HepG2 (cell line): ENCODE measurements around the gene DPM2. TPM values are rescaled to one million over a fixed set of nuclear protein-coding genes. Genes with fewer than 3 reads are reported as not detected.

Source experiments
- PREB ChIP-seq: sonication (generic); formaldehyde crosslinking; IDR thresholded peaks from 2 replicates; pipeline ENCODE4 v1.4.0; 2020; ENCODE audit warnings: missing genetic modification reagents
- ZMYM4 ChIP-seq: sonication (generic); formaldehyde crosslinking; IDR thresholded peaks from 2 replicates; pipeline ENCODE4 v1.8.1; 2023; ENCODE audit warnings: mild to moderate bottlenecking, missing genetic modification reagents
- ZNF569 ChIP-seq: sonication (generic); formaldehyde crosslinking; IDR thresholded peaks from 2 replicates; pipeline ENCODE4 v1.5.0; 2020; ENCODE audit warnings: mild to moderate bottlenecking, missing genetic modification reagents, moderate library complexity, borderline replicate concordance
- ZNF713 ChIP-seq: sonication (generic); formaldehyde crosslinking; IDR thresholded peaks from 2 replicates; pipeline ENCODE4 v1.4.0; 2020; ENCODE audit warnings: mild to moderate bottlenecking, missing genetic modification reagents
- ZNF737 ChIP-seq: sonication (generic); formaldehyde crosslinking; IDR thresholded peaks from 2 replicates; pipeline ENCODE4 v1.5.0; 2020; ENCODE audit warnings: missing genetic modification reagents, mild to moderate bottlenecking, borderline replicate concordance
- polyA plus RNA-seq, 8 experiments: library from polyadenylated mRNA; depleted of rRNA in 3 of 8; stranded (reverse) in 7 of 8; unstranded in 1 of 8; fragments of >200 nt; fragmentation: Illumina TruSeq in 4 of 8; extraction: Trizol in 4 of 8; gene quantifications; 2 replicates each; pipeline versions ENCODE4 v1.2.1 to v1.2.3, GENCODE V29; 2011 to 2016; ENCODE audit warnings: low read depth in 4 of 8, missing spikeins in 1 of 8, mixed read lengths in 1 of 8; ENCODE audit not compliant: insufficient read depth in 1 of 8
- total RNA-seq, 5 experiments: library from RNA; depleted of rRNA; stranded (reverse); fragments of >200 nt; fragmentation: Illumina TruSeq; extraction: Trizol; gene quantifications; 2 replicates each; pipeline ENCODE4 v1.2.3, GENCODE V29; 2016; ENCODE audit warnings: low read depth in 1 of 5
- TF ChIP-seq, protein P1 (sequence below): sonication (generic); formaldehyde crosslinking; conservative IDR thresholded peaks from 2 replicates; pipeline ENCODE4 v1.8.0; 2022; ENCODE audit warnings: missing genetic modification reagents
- TF ChIP-seq, protein P2 (sequence below), 2 experiments: fragments of 450-650 bp in 1 of 2; sonication (generic) in 1 of 2; formaldehyde crosslinking in 1 of 2; IDR thresholded peaks; 2 replicates each; pipeline versions ENCODE4 v1.6.1 to v1.8.0; 2016 to 2022; ENCODE audit warnings: antibody characterized with exemption in 1 of 2, mild to moderate bottlenecking in 1 of 2, missing genetic modification reagents in 1 of 2
- TF ChIP-seq, protein P3 (sequence below): sonication (generic); formaldehyde crosslinking; IDR thresholded peaks from 2 replicates; pipeline ENCODE4 v1.4.0; 2020; ENCODE audit warnings: mild to moderate bottlenecking, missing genetic modification reagents, borderline replicate concordance
- TF ChIP-seq, protein P4 (sequence below): sonication (generic); formaldehyde crosslinking; IDR thresholded peaks from 2 replicates; pipeline ENCODE4 v1.5.1; 2020; ENCODE audit warnings: mild to moderate bottlenecking, moderate library complexity, missing genetic modification reagents

Gene DPM2
- total and polyA plus RNA-seq, 2 of the 13 experiments (the other 11 are each of a cell fraction or from before 2014, with no cell fraction given): 24.8 to 35.3 TPM

GRCh38 chr9:127897193-127897692 is 40.4 kb downstream of the DPM2 start (continued):
- TF ChIP-seq, protein P1, sequence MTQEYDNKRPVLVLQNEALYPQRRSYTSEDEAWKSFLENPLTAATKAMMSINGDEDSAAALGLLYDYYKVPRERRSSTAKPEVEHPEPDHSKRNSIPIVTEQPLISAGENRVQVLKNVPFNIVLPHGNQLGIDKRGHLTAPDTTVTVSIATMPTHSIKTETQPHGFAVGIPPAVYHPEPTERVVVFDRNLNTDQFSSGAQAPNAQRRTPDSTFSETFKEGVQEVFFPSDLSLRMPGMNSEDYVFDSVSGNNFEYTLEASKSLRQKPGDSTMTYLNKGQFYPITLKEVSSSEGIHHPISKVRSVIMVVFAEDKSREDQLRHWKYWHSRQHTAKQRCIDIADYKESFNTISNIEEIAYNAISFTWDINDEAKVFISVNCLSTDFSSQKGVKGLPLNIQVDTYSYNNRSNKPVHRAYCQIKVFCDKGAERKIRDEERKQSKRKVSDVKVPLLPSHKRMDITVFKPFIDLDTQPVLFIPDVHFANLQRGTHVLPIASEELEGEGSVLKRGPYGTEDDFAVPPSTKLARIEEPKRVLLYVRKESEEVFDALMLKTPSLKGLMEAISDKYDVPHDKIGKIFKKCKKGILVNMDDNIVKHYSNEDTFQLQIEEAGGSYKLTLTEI: no peak
- TF ChIP-seq PREB (CRISPR knock-in tag) (no peak), ZNF737 (no peak), ZNF569 (CRISPR knock-in tag) (no peak), ZMYM4 (peak; percentile 50; the same call in 1 of the 2 replicates), ZNF713 (CRISPR knock-in tag) (no peak)
- TF ChIP-seq, protein P2, sequence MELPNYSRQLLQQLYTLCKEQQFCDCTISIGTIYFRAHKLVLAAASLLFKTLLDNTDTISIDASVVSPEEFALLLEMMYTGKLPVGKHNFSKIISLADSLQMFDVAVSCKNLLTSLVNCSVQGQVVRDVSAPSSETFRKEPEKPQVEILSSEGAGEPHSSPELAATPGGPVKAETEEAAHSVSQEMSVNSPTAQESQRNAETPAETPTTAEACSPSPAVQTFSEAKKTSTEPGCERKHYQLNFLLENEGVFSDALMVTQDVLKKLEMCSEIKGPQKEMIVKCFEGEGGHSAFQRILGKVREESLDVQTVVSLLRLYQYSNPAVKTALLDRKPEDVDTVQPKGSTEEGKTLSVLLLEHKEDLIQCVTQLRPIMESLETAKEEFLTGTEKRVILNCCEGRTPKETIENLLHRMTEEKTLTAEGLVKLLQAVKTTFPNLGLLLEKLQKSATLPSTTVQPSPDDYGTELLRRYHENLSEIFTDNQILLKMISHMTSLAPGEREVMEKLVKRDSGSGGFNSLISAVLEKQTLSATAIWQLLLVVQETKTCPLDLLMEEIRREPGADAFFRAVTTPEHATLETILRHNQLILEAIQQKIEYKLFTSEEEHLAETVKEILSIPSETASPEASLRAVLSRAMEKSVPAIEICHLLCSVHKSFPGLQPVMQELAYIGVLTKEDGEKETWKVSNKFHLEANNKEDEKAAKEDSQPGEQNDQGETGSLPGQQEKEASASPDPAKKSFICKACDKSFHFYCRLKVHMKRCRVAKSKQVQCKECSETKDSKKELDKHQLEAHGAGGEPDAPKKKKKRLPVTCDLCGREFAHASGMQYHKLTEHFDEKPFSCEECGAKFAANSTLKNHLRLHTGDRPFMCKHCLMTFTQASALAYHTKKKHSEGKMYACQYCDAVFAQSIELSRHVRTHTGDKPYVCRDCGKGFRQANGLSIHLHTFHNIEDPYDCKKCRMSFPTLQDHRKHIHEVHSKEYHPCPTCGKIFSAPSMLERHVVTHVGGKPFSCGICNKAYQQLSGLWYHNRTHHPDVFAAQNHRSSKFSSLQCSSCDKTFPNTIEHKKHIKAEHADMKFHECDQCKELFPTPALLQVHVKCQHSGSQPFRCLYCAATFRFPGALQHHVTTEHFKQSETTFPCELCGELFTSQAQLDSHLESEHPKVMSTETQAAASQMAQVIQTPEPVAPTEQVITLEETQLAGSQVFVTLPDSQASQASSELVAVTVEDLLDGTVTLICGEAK (IDR thresholded peaks at IDR 0.05): no peak
- TF ChIP-seq, protein P2 (CRISPR knock-in tag; IDR thresholded peaks at IDR 0.05): peak; percentile 37; the same call in 1 of the 2 replicates
- TF ChIP-seq, protein P3, sequence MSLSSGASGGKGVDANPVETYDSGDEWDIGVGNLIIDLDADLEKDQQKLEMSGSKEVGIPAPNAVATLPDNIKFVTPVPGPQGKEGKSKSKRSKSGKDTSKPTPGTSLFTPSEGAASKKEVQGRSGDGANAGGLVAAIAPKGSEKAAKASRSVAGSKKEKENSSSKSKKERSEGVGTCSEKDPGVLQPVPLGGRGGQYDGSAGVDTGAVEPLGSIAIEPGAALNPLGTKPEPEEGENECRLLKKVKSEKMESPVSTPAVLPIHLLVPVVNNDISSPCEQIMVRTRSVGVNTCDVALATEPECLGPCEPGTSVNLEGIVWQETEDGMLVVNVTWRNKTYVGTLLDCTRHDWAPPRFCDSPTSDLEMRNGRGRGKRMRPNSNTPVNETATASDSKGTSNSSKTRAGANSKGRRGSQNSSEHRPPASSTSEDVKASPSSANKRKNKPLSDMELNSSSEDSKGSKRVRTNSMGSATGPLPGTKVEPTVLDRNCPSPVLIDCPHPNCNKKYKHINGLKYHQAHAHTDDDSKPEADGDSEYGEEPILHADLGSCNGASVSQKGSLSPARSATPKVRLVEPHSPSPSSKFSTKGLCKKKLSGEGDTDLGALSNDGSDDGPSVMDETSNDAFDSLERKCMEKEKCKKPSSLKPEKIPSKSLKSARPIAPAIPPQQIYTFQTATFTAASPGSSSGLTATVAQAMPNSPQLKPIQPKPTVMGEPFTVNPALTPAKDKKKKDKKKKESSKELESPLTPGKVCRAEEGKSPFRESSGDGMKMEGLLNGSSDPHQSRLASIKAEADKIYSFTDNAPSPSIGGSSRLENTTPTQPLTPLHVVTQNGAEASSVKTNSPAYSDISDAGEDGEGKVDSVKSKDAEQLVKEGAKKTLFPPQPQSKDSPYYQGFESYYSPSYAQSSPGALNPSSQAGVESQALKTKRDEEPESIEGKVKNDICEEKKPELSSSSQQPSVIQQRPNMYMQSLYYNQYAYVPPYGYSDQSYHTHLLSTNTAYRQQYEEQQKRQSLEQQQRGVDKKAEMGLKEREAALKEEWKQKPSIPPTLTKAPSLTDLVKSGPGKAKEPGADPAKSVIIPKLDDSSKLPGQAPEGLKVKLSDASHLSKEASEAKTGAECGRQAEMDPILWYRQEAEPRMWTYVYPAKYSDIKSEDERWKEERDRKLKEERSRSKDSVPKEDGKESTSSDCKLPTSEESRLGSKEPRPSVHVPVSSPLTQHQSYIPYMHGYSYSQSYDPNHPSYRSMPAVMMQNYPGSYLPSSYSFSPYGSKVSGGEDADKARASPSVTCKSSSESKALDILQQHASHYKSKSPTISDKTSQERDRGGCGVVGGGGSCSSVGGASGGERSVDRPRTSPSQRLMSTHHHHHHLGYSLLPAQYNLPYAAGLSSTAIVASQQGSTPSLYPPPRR: peak; percentile 40; the same call in 1 of the 2 replicates
- TF ChIP-seq, protein P4, sequence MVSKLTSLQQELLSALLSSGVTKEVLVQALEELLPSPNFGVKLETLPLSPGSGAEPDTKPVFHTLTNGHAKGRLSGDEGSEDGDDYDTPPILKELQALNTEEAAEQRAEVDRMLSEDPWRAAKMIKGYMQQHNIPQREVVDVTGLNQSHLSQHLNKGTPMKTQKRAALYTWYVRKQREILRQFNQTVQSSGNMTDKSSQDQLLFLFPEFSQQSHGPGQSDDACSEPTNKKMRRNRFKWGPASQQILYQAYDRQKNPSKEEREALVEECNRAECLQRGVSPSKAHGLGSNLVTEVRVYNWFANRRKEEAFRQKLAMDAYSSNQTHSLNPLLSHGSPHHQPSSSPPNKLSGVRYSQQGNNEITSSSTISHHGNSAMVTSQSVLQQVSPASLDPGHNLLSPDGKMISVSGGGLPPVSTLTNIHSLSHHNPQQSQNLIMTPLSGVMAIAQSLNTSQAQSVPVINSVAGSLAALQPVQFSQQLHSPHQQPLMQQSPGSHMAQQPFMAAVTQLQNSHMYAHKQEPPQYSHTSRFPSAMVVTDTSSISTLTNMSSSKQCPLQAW (CRISPR knock-in tag): peak; percentile 33; the same call in 1 of the 2 replicates
